GM23248 (cell line): ENCODE results near the gene CATSPER1. TPM values are rescaled to one million over a fixed set of nuclear protein-coding genes. Genes with fewer than 3 reads are reported as not detected.

Source experiments
- DNase-seq: peaks from one replicate; pipeline ENCODE4 v3.0.0-alpha.2; 2015
- H2AFZ ChIP-seq: fragments of 200-600 bp; sonication (generic); 2 replicates; pipeline ENCODE4 v1.6.1; 2016; ENCODE audit warnings: antibody characterized with exemption
- H3F3A ChIP-seq: fragments of 200-600 bp; sonication (generic); 2 replicates; pipeline ENCODE4 v1.6.1; 2016; ENCODE audit warnings: mild to moderate bottlenecking, antibody characterized with exemption, mixed run types; ENCODE audit not compliant: insufficient read depth
- H3K27ac ChIP-seq: fragments of 200-600 bp; sonication (generic); 2 replicates; pipeline ENCODE4 v1.5.1; 2016; ENCODE audit warnings: mild to moderate bottlenecking
- H3K27me3 ChIP-seq: fragments of 200-600 bp; sonication (generic); replicated peaks from 2 replicates; pipeline ENCODE4 v1.6.1; 2016; ENCODE audit warnings: mild to moderate bottlenecking; ENCODE audit not compliant: insufficient read depth
- H3K36me3 ChIP-seq: fragments of 200-600 bp; sonication (generic); 2 replicates; pipeline ENCODE4 v1.6.1; 2016; ENCODE audit warnings: low read depth, mild to moderate bottlenecking
- H3K4me1 ChIP-seq: fragments of 200-600 bp; sonication (generic); 2 replicates; pipeline ENCODE4 v1.6.1; 2016; ENCODE audit warnings: mild to moderate bottlenecking; ENCODE audit not compliant: insufficient read depth
- H3K4me2 ChIP-seq: fragments of 200-600 bp; sonication (generic); one replicate; pipeline ENCODE4 v1.6.1; 2016; ENCODE audit warnings: mild to moderate bottlenecking; ENCODE audit not compliant: unreplicated experiment
- H3K4me3 ChIP-seq: fragments of 200-600 bp; sonication (generic); 2 replicates; pipeline ENCODE4 v1.5.1; 2016; ENCODE audit warnings: mild to moderate bottlenecking
- H3K79me2 ChIP-seq: fragments of 200-600 bp; sonication (generic); 2 replicates; pipeline ENCODE4 v1.6.1; 2016; ENCODE audit warnings: mild to moderate bottlenecking; ENCODE audit not compliant: insufficient read depth
- H3K9ac ChIP-seq: fragments of 200-600 bp; sonication (generic); 2 replicates; pipeline ENCODE4 v1.6.1; 2016; ENCODE audit warnings: mild to moderate bottlenecking
- H3K9me2 ChIP-seq: fragments of 200-600 bp; sonication (generic); 2 replicates; pipeline ENCODE4 v1.6.1; 2016; ENCODE audit warnings: mixed run types, mild to moderate bottlenecking, moderate library complexity; ENCODE audit not compliant: insufficient read depth
- H3K9me3 ChIP-seq: fragments of 200-600 bp; sonication (generic); one replicate; pipeline ENCODE4 v1.6.1; 2017; ENCODE audit warnings: low read depth
- H4K20me1 ChIP-seq: fragments of 200-600 bp; sonication (generic); 2 replicates; pipeline ENCODE4 v1.6.0; 2016; ENCODE audit not compliant: insufficient read depth
- EZH2 ChIP-seq: fragments of 200-600 bp; sonication (generic); IDR thresholded peaks from 2 replicates; pipeline ENCODE4 v1.6.1; 2018; ENCODE audit warnings: antibody characterized with exemption, mild to moderate bottlenecking; ENCODE audit not compliant: insufficient read depth, poor library complexity, severe bottlenecking
- EZH2phosphoT487 ChIP-seq: fragments of 200-600 bp; sonication (generic); IDR thresholded peaks from 2 replicates; pipeline ENCODE4 v1.6.1; 2018; ENCODE audit warnings: antibody characterized with exemption, moderate library complexity, mild to moderate bottlenecking, low read depth; ENCODE audit not compliant: insufficient read depth
- WGBS, 2 experiments: methylation state at CpG; one replicate each; pipeline ENCODE4 v1.1.6; 2015 to 2017; ENCODE audit warnings: low lambda C conversion rate in 2 of 2, low coverage in 1 of 2; ENCODE audit errors: missing lambda C conversion rate in 2 of 2; 5-methylcytosine and 5-hydroxymethylcytosine counted together
- in situ Hi-C: fragments of 300-500 bp; cut with MboI; formaldehyde crosslinking; loops from 2 replicates; pipeline ENCODE4 v1.15.0; 2020
- polyA plus RNA-seq: library from polyadenylated mRNA; unstranded; fragments of >200 nt; fragmentation: Nextera tagmentation; extraction: Ambion mirVana; gene quantifications from 2 replicates; pipeline ENCODE4 v1.2.1, GENCODE V29; 2016
- total RNA-seq: library from RNA; depleted of rRNA; stranded (reverse); fragments of >200 nt; shearing (Covaris generic); gene quantifications from 2 replicates; pipeline ENCODE4 v1.2.3, GENCODE V29; 2014

CATSPER1 gene
- total and polyA plus RNA-seq, 2 experiments from 2014 or later = 1.7 TPM; not detected in 1

DNA sequence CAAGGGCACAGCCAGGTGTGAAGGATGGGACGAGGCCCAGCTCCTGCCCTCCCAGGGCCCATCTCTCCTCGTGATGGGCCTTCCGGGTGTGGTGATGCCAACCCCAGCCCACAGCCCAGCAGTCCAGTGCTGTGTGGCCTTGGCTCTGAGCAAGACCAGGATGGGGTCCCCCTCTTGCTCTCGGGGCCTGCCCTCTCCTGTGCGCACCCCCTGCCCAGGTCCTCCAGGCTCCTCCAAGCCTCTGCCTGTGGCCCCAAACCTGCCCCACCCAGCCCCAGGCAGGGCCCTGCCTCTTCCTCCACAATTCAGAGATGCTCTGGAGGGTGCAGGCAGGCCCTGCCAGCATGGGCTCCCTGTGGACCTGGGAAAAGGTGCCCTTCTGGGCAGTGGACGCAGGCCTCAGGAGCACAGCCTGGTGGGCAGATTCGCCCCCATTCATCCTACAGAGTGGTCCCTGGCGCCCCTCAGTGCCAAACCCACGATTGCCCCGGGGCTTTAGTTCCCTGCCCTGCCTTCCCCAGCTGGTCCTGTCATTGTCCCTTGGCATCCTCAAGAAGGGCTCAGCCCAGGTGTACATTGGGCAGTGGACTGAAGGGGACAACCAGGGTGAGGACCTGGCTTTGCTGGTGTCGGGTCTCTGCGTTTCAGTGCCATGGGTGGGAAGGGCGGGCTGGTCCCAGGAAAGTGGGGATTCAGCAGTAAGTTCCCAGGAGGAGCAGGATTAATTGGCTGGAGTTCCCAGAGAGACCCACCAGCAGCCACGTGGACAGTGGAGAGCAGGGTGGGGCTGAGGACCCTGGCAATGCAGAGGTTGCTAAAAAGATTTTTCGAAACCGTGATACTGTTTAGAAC, 44.1 kb downstream of the CATSPER1 start:
- no peak overlapping the region for H2AFZ ChIP-seq
- peaks cover 5% of the 10 kb centered on the region; the same call in 1 of the 2 replicates for H3F3A ChIP-seq
- no peak overlapping the region for H3K27ac ChIP-seq
- H3K79me2 ChIP-seq = no peaks in the 10 kb centered on the region
- no peak for DNase-seq
- no peak overlapping the region for H3K9ac ChIP-seq
- no peak overlapping the region for H3K4me3 ChIP-seq
- 71% methylated on average over 14 to 16 of the region's 16 CpGs for WGBS, 2 experiments
- H3K9me3 ChIP-seq = no peaks in the 10 kb centered on the region
- no peaks in the 10 kb centered on the region for H3K9me2 ChIP-seq
- in situ Hi-C loops = loop anchor here (10.0 kb wide), 1 partner anchor 97 kb away; the partner anchor contains the start of gene FIBP
- TF ChIP-seq EZH2phosphoT487 (no peak), EZH2 (no peak)
- no peaks in the 10 kb centered on the region for H3K27me3 ChIP-seq
- no peaks in the 10 kb centered on the region; the same call in 1 of the 2 replicates for H3K36me3 ChIP-seq
- H3K4me1 ChIP-seq = no peaks in the 10 kb centered on the region
- no peaks in the 10 kb centered on the region for H4K20me1 ChIP-seq
- no peak overlapping the region for H3K4me2 ChIP-seq

DNA sequence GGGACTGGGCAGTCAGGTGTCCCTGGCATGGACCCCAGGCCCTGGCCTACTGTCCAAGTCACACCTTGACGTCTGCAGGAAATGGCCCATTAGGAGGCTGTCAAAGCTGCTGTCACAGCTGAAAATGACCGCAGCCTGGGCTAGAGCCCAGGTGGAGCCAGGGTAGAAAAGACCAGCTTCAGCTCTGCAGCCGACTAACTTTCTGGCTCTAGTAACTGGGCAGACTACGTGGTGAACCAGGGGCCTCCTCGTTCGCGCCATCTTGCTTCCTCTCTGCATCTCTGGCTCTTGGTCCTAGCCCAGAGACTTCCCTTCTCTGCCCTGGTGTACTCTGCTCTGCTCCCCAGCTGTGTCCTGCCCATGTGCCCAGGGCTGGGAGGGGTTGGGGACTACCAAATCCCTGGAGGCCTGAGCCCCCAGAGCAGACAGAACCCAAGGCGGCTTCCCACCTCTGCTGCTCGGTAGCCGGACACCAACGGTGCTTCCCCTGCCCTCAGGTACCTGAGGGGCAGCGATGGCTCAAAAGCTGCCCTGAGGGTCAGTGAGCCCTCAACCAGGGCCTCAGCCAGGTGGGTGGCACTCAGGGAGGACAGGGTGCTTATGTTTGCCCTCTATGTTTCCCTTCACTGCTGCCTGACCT, 45.1 kb downstream of the CATSPER1 start:
- Histone ChIP-seq H2AFZ (no peak overlapping the region), H3K27ac (no peak overlapping the region), H4K20me1 (no peaks in the 10 kb centered on the region), H3F3A (peaks cover 5% of the 10 kb centered on the region; the same call in 1 of the 2 replicates), H3K9me3 (no peaks in the 10 kb centered on the region), H3K4me3 (no peak overlapping the region), H3K9me2 (no peaks in the 10 kb centered on the region), H3K79me2 (no peaks in the 10 kb centered on the region), H3K4me1 (no peaks in the 10 kb centered on the region), H3K4me2 (no peak overlapping the region), H3K27me3 (no peaks in the 10 kb centered on the region), H3K9ac (no peak overlapping the region), H3K36me3 (no peaks in the 10 kb centered on the region; the same call in 1 of the 2 replicates)
- no peak for DNase-seq
- in situ Hi-C loops = loop anchor here (10.0 kb wide), 1 partner anchor 96 kb away; the partner anchor contains the start of gene FIBP
- TF ChIP-seq EZH2phosphoT487 (no peak), EZH2 (no peak)
- WGBS, 2 experiments = 69 to 72% methylated on average over 12 of the region's 12 CpGs

DNA sequence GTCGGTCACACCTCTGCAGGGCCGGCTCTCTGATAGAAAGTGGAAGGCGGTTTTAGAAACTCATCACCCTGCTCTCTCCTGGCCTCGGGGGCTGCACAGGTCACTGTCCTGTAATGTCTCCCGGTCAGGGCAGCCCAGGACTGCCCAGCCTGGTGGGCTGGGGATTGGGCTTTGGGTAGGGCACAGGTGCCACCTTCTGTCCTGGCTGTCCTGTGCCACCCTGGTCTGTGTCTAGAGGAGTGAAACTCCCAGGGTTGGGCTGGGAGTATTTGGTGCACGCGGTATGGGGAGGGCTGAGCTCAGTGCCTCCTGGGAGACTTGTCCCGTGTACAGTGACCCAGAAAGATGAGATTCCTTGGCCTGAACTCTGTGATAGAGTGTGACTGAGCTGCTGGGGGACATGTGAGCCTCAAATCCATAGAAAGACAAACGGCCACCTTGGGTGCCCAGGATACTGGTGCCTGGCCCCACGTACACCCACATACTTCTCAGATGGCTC, 47.0 kb downstream of the CATSPER1 start:
- Histone ChIP-seq H3K9me3 (no peaks in the 10 kb centered on the region), H3K4me3 (no peak overlapping the region), H3K79me2 (no peaks in the 10 kb centered on the region), H3K9me2 (no peaks in the 10 kb centered on the region), H3K4me1 (no peaks in the 10 kb centered on the region), H3K27me3 (no peaks in the 10 kb centered on the region), H4K20me1 (no peaks in the 10 kb centered on the region), H3K27ac (no peak overlapping the region), H3K4me2 (no peak overlapping the region), H3K36me3 (no peaks in the 10 kb centered on the region; the same call in 1 of the 2 replicates), H2AFZ (no peak overlapping the region), H3K9ac (no peak overlapping the region), H3F3A (no peaks in the 10 kb centered on the region)
- TF ChIP-seq EZH2phosphoT487 (no peak), EZH2 (no peak)
- in situ Hi-C loops = no loop called here
- 90% methylated on average over 10 of the region's 10 CpGs for WGBS, 2 experiments
- DNase-seq = no peak

DNA sequence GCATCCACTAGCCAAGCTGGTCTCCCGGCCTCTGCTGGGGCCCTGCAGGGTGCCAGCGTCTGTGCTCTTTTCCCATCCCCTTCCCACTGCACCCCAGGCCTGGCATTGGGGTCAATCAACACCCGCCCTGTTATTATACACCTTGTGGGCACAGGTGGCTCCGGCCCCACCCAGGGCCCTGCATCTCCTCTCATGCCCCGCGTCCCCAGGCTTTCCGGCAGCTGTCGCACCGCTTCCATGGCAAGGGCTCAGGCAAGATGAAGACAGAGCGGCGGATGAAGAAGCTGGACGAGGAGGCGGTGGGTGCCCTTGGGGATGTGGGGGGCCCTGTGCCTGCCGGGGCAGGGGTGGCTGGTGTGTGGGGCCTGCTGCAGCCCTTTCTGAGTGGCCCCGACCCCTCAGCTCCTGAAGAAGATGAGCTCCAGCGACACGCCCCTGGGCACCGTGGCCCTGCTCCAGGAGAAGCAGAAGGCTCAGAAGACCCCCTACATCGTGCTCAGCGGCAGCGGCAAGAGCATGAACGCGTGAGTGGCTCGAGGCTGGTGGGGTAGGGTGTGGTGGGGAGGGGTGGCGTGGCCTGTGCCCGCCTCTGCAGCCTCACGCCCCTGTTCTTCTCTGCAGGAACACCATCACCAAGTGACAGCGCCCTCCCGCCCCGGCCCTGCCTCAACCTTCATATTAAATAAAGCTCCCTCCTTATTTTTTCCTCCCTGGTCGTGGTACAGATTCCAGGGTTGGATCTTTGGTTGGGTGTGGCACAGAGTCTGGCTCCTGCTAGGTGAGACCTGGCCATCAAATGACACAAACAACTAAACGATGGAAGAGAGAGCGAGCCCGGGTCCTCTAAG, 47.7 kb downstream of the CATSPER1 start:
- DNase-seq = no peak
- Histone ChIP-seq H3K36me3 (no peaks in the 10 kb centered on the region; the same call in 1 of the 2 replicates), H3K79me2 (no peaks in the 10 kb centered on the region), H3K27ac (no peak overlapping the region), H3K4me1 (no peaks in the 10 kb centered on the region), H3K27me3 (no peaks in the 10 kb centered on the region), H3K9me2 (no peaks in the 10 kb centered on the region), H3K9me3 (no peaks in the 10 kb centered on the region), H3K4me2 (no peak overlapping the region), H3F3A (no peaks in the 10 kb centered on the region), H3K4me3 (no peak overlapping the region), H3K9ac (no peak overlapping the region), H2AFZ (no peak overlapping the region), H4K20me1 (no peaks in the 10 kb centered on the region)
- in situ Hi-C loops = no loop called here
- TF ChIP-seq EZH2 = no peak
- TF ChIP-seq EZH2phosphoT487 = no peak
- 91 to 94% methylated on average over 26 to 34 of the region's 34 CpGs for WGBS, 2 experiments
